SH-SY5Y (cell line): ENCODE results near the gene HLTF.

ENCODE experiments used
- GATA2 ChIP-seq: IDR thresholded peaks from 2 replicates; pipeline ENCODE4 v1.6.1; 2011; ENCODE audit warnings: mild to moderate bottlenecking, low read depth, low read length
- GATA3 ChIP-seq: IDR thresholded peaks from 2 replicates; pipeline ENCODE4 v1.6.1; 2011; ENCODE audit warnings: low read depth, mild to moderate bottlenecking, low read length, moderate library complexity

The HLTF gene

GRCh38 chr3:149086232-149086988 is at the start of gene HLTF:
Gene HLTF, minus strand, starts transcription at chr3:149086533. Its CDS starts 197 bp downstream, at chr3:149086336.
- TF ChIP-seq GATA2, result no peak; the same call in 1 of the 2 replicates
- no peak for TF ChIP-seq GATA3

GRCh38 chr3:149134575-149134974 is 48.2 kb upstream of the HLTF start:
- TF ChIP-seq GATA2 (no peak), GATA3 (no peak)

GRCh38 chr3:149131589-149131988 is 45.3 kb upstream of the HLTF start:
- TF ChIP-seq GATA3, result no peak
- TF ChIP-seq GATA2, result no peak

- TF ChIP-seq GATA3, result no peak
- peak; percentile 17; the same call in 1 of the 2 replicates for TF ChIP-seq GATA2
Observed at GRCh38 chr3:149129326-149130205, 43.2 kb upstream of the HLTF start, which contains the start of gene HPS3. Gene HPS3, plus strand, starts transcription at chr3:149129638. Its CDS starts 86 bp downstream, at chr3:149129724.

- TF ChIP-seq GATA3, result no peak
- TF ChIP-seq GATA2, result no peak
Observed at GRCh38 chr3:149128821-149129220, 42.5 kb upstream of the HLTF start.

GRCh38 chr3:149122721-149123578 is 36.6 kb upstream of the HLTF start:
- no peak for TF ChIP-seq GATA2
- no peak for TF ChIP-seq GATA3

- TF ChIP-seq GATA3 (no peak), GATA2 (no peak)
Observed at GRCh38 chr3:149120051-149120972, 34.0 kb upstream of the HLTF start.

- no peak for TF ChIP-seq GATA2
- no peak for TF ChIP-seq GATA3
Observed at GRCh38 chr3:149119466-149119865, 33.1 kb upstream of the HLTF start.

GRCh38 chr3:149118724-149119123 is 32.4 kb upstream of the HLTF start:
- TF ChIP-seq GATA2 (no peak), GATA3 (no peak)

- TF ChIP-seq GATA3 (no peak), GATA2 (no peak)
Observed at GRCh38 chr3:149115114-149115513, 28.8 kb upstream of the HLTF start.

- TF ChIP-seq GATA2, result no peak
Observed at GRCh38 chr3:149114458-149114857, 28.1 kb upstream of the HLTF start.

GRCh38 chr3:149104484-149104883 is 18.2 kb upstream of the HLTF start:
- TF ChIP-seq GATA2, result no peak
- no peak for TF ChIP-seq GATA3

- TF ChIP-seq GATA2 (no peak), GATA3 (no peak)
Observed at GRCh38 chr3:149101641-149102040, 15.3 kb upstream of the HLTF start.
